ENCODE results near the gene KANSL1.
A peak's percentile ranks its signal among the peaks of the same experiment; 100 is the strongest.
"Not testable (repeated sequence)": the region's sequence is repeated elsewhere in the genome, so short reads cannot be mapped to it uniquely, and the experiment has no call there.

KANSL1 gene

GRCh38 chr17:46120537-46120936 is 72.7 kb downstream of the KANSL1 start:
- Histone ChIP-seq H3K36me3 (ENCODE audit: control insufficient read depth in 4 of 4, insufficient read depth in 4 of 4, low read length in 3 of 4) (peaks cover 0 to 4% (median 0%) of the 10 kb centered on the region in 4 experiments), H3K4me1 (ENCODE audit: control extremely low read depth in 1 of 4, control insufficient read depth in 4 of 4, insufficient read depth in 4 of 4, low read length in 3 of 4) (peaks cover 0 to 4% (median 2%) of the 10 kb centered on the region in 4 experiments), H3K27ac (ENCODE audit: insufficient read depth in 1 of 2, low read depth in 1 of 2, low read length in 2 of 2, poor library complexity in 1 of 2, severe bottlenecking in 2 of 2) (no peak overlapping the region), H3K27me3 (replicated peaks in 2 of 5; ENCODE audit: control insufficient read depth in 4 of 5, insufficient read depth in 5 of 5, low read length in 4 of 5) (no peaks in the 10 kb centered on the region), H3K9me3 (ENCODE audit: control extremely low read depth in 1 of 5, control insufficient read depth in 4 of 5, insufficient read depth in 2 of 5, low read depth in 1 of 5, low read length in 4 of 5) (no peaks in the 10 kb centered on the region), H3K4me3 (ENCODE audit: control insufficient read depth in 1 of 7, extremely low read depth in 1 of 7, insufficient read depth in 4 of 7, low read depth in 2 of 7, low read length in 6 of 7) (no peak overlapping the region)
- POLR2A ChIA-PET = no interaction called here
- 97% methylated on average over 3 of the region's 3 CpGs for WGBS (ENCODE audit: insufficient coverage)
- no peak for DNase-seq
- CTCF ChIA-PET = interaction anchor here (0.7 to 1.1 kb wide), 3 partner anchors 11 to 53 kb away, joined by 3 read pairs; no protein-coding TSS in a partner anchor

- Histone ChIP-seq H3K4me3 (ENCODE audit: control insufficient read depth in 1 of 7, extremely low read depth in 1 of 7, insufficient read depth in 4 of 7, low read depth in 2 of 7, low read length in 6 of 7) (no peak overlapping the region), H3K4me1 (ENCODE audit: control extremely low read depth in 1 of 4, control insufficient read depth in 4 of 4, insufficient read depth in 4 of 4, low read length in 3 of 4) (peaks cover 0 to 4% (median under 1%) of the 10 kb centered on the region in 4 experiments), H3K27me3 (replicated peaks in 2 of 5; ENCODE audit: control insufficient read depth in 4 of 5, insufficient read depth in 5 of 5, low read length in 4 of 5) (no peaks in the 10 kb centered on the region), H3K9me3 (ENCODE audit: control extremely low read depth in 1 of 5, control insufficient read depth in 4 of 5, insufficient read depth in 2 of 5, low read depth in 1 of 5, low read length in 4 of 5) (no peaks in the 10 kb centered on the region), H3K27ac (ENCODE audit: insufficient read depth in 1 of 2, low read depth in 1 of 2, low read length in 2 of 2, poor library complexity in 1 of 2, severe bottlenecking in 2 of 2) (no peak overlapping the region), H3K36me3 (ENCODE audit: control insufficient read depth in 4 of 4, insufficient read depth in 4 of 4, low read length in 3 of 4) (peaks cover 0 to 4% (median 0%) of the 10 kb centered on the region in 4 experiments)
- CTCF ChIA-PET = interaction anchor here (0.6 to 1.4 kb wide), 5 partner anchors 12 to 95 kb away, joined by 3 to 4 read pairs (median 3); no protein-coding TSS in a partner anchor
- POLR2A ChIA-PET = no interaction called here
- no peak for DNase-seq
These were observed 73.2 kb downstream of the KANSL1 start for GRCh38 chr17:46120078-46120477.

- DNase-seq = no peak
- no peak overlapping the region for H3K27ac ChIP-seq (ENCODE audit: insufficient read depth in 1 of 2, low read depth in 1 of 2, low read length in 2 of 2, poor library complexity in 1 of 2, severe bottlenecking in 2 of 2)
- H3K27me3 ChIP-seq (replicated peaks in 2 of 5; ENCODE audit: control insufficient read depth in 4 of 5, insufficient read depth in 5 of 5, low read length in 4 of 5) = no peaks in the 10 kb centered on the region
- peaks cover 0 to 4% (median under 1%) of the 10 kb centered on the region in 4 experiments for H3K4me1 ChIP-seq (ENCODE audit: control extremely low read depth in 1 of 4, control insufficient read depth in 4 of 4, insufficient read depth in 4 of 4, low read length in 3 of 4)
- H3K9me3 ChIP-seq (ENCODE audit: control extremely low read depth in 1 of 5, control insufficient read depth in 4 of 5, insufficient read depth in 2 of 5, low read depth in 1 of 5, low read length in 4 of 5) = no peaks in the 10 kb centered on the region
- ChIA-PET CTCF (interaction anchor here (1.4 kb wide), 1 partner anchor 68 kb away, joined by 3 read pairs; no protein-coding TSS in a partner anchor), POLR2A (no interaction called here)
- WGBS (ENCODE audit: insufficient coverage) = 94% methylated on average over 3 of the region's 5 CpGs
- peaks cover 0 to 4% (median 0%) of the 10 kb centered on the region in 4 experiments for H3K36me3 ChIP-seq (ENCODE audit: control insufficient read depth in 4 of 4, insufficient read depth in 4 of 4, low read length in 3 of 4)
- no peak overlapping the region for H3K4me3 ChIP-seq (ENCODE audit: control insufficient read depth in 1 of 7, extremely low read depth in 1 of 7, insufficient read depth in 4 of 7, low read depth in 2 of 7, low read length in 6 of 7)
These were observed 74.3 kb downstream of the KANSL1 start for GRCh38 chr17:46118964-46119363.

GRCh38 chr17:46117850-46118696 is 75.2 kb downstream of the KANSL1 start:
- no peak for DNase-seq
- ChIA-PET POLR2A (no interaction called here), CTCF (interaction anchor here (0.6 kb wide), 1 partner anchor 13 kb away, joined by 5 read pairs; no protein-coding TSS in a partner anchor)
- no peaks in the 10 kb centered on the region for H3K36me3 ChIP-seq (ENCODE audit: control insufficient read depth in 4 of 4, insufficient read depth in 4 of 4, low read length in 3 of 4)
- H3K9me3 ChIP-seq (ENCODE audit: control extremely low read depth in 1 of 5, control insufficient read depth in 4 of 5, insufficient read depth in 2 of 5, low read depth in 1 of 5, low read length in 4 of 5) = no peaks in the 10 kb centered on the region
- no peak overlapping the region for H3K27ac ChIP-seq (ENCODE audit: insufficient read depth in 1 of 2, low read depth in 1 of 2, low read length in 2 of 2, poor library complexity in 1 of 2, severe bottlenecking in 2 of 2)
- H3K4me3 ChIP-seq (ENCODE audit: control insufficient read depth in 1 of 7, extremely low read depth in 1 of 7, insufficient read depth in 4 of 7, low read depth in 2 of 7, low read length in 6 of 7) = no peak overlapping the region
- H3K4me1 ChIP-seq (ENCODE audit: control extremely low read depth in 1 of 4, control insufficient read depth in 4 of 4, insufficient read depth in 4 of 4, low read length in 3 of 4) = peaks cover 0 to 4% (median under 1%) of the 10 kb centered on the region in 4 experiments
- no peaks in the 10 kb centered on the region for H3K27me3 ChIP-seq (replicated peaks in 2 of 5; ENCODE audit: control insufficient read depth in 4 of 5, insufficient read depth in 5 of 5, low read length in 4 of 5)
- WGBS (ENCODE audit: insufficient coverage) = 55% methylated on average over 4 of the region's 5 CpGs

- no peak for DNase-seq
- WGBS (ENCODE audit: insufficient coverage) = 86% methylated on average over 1 of the region's 3 CpGs
- H3K36me3 ChIP-seq (ENCODE audit: control insufficient read depth in 4 of 4, insufficient read depth in 4 of 4, low read length in 3 of 4) = no peaks in the 10 kb centered on the region
- ChIA-PET CTCF (interaction anchor here (0.9 to 1.2 kb wide), 3 partner anchors 15 to 28 kb away, joined by 3 read pairs; no protein-coding TSS in a partner anchor), POLR2A (no interaction called here)
- H3K4me1 ChIP-seq (ENCODE audit: control extremely low read depth in 1 of 4, control insufficient read depth in 4 of 4, insufficient read depth in 4 of 4, low read length in 3 of 4) = peaks cover 0 to 1% (median 0%) of the 10 kb centered on the region in 4 experiments
- no peaks in the 10 kb centered on the region for H3K9me3 ChIP-seq (ENCODE audit: control extremely low read depth in 1 of 5, control insufficient read depth in 4 of 5, insufficient read depth in 2 of 5, low read depth in 1 of 5, low read length in 4 of 5)
- no peak overlapping the region for H3K27ac ChIP-seq (ENCODE audit: insufficient read depth in 1 of 2, low read depth in 1 of 2, low read length in 2 of 2, poor library complexity in 1 of 2, severe bottlenecking in 2 of 2)
- no peaks in the 10 kb centered on the region for H3K27me3 ChIP-seq (replicated peaks in 2 of 5; ENCODE audit: control insufficient read depth in 4 of 5, insufficient read depth in 5 of 5, low read length in 4 of 5)
- no peak overlapping the region for H3K4me3 ChIP-seq (ENCODE audit: control insufficient read depth in 1 of 7, extremely low read depth in 1 of 7, insufficient read depth in 4 of 7, low read depth in 2 of 7, low read length in 6 of 7)
These were observed 76.1 kb downstream of the KANSL1 start for GRCh38 chr17:46117117-46117516.

GRCh38 chr17:46115699-46116098 is 77.5 kb downstream of the KANSL1 start:
- H3K27me3 ChIP-seq (replicated peaks in 2 of 5; ENCODE audit: control insufficient read depth in 4 of 5, insufficient read depth in 5 of 5, low read length in 4 of 5) = no peaks in the 10 kb centered on the region
- no peak overlapping the region for H3K27ac ChIP-seq (ENCODE audit: insufficient read depth in 1 of 2, low read depth in 1 of 2, low read length in 2 of 2, poor library complexity in 1 of 2, severe bottlenecking in 2 of 2)
- POLR2A ChIA-PET = no interaction called here
- H3K4me1 ChIP-seq (ENCODE audit: control extremely low read depth in 1 of 4, control insufficient read depth in 4 of 4, insufficient read depth in 4 of 4, low read length in 3 of 4) = peaks cover 0 to 1% (median under 1%) of the 10 kb centered on the region in 4 experiments
- no peak overlapping the region for H3K4me3 ChIP-seq (ENCODE audit: control insufficient read depth in 1 of 7, extremely low read depth in 1 of 7, insufficient read depth in 4 of 7, low read depth in 2 of 7, low read length in 6 of 7)
- 100% methylated on average over 2 of the region's 6 CpGs for WGBS (ENCODE audit: insufficient coverage)
- H3K36me3 ChIP-seq (ENCODE audit: control insufficient read depth in 4 of 4, insufficient read depth in 4 of 4, low read length in 3 of 4) = no peaks in the 10 kb centered on the region
- CTCF ChIA-PET = interaction anchor here (1.1 to 1.4 kb wide), 3 partner anchors 14 to 72 kb away, joined by 3 read pairs; no protein-coding TSS in a partner anchor
- DNase-seq = peak in 1 of 3 donors; percentile 27
- no peaks in the 10 kb centered on the region for H3K9me3 ChIP-seq (ENCODE audit: control extremely low read depth in 1 of 5, control insufficient read depth in 4 of 5, insufficient read depth in 2 of 5, low read depth in 1 of 5, low read length in 4 of 5)

- WGBS (ENCODE audit: insufficient coverage) = 92% methylated on average over 8 of the region's 11 CpGs
- H3K36me3 ChIP-seq (ENCODE audit: control insufficient read depth in 4 of 4, insufficient read depth in 4 of 4, low read length in 3 of 4); DNase-seq; H3K4me3 ChIP-seq (ENCODE audit: control insufficient read depth in 1 of 7, extremely low read depth in 1 of 7, insufficient read depth in 4 of 7, low read depth in 2 of 7, low read length in 6 of 7); CTCF ChIA-PET; H3K27ac ChIP-seq (ENCODE audit: insufficient read depth in 1 of 2, low read depth in 1 of 2, low read length in 2 of 2, poor library complexity in 1 of 2, severe bottlenecking in 2 of 2); H3K9me3 ChIP-seq (ENCODE audit: control extremely low read depth in 1 of 5, control insufficient read depth in 4 of 5, insufficient read depth in 2 of 5, low read depth in 1 of 5, low read length in 4 of 5); H3K27me3 ChIP-seq (replicated peaks in 2 of 5; ENCODE audit: control insufficient read depth in 4 of 5, insufficient read depth in 5 of 5, low read length in 4 of 5); POLR2A ChIA-PET: not testable (repeated sequence)
- H3K4me1 ChIP-seq (ENCODE audit: control extremely low read depth in 1 of 4, control insufficient read depth in 4 of 4, insufficient read depth in 4 of 4, low read length in 3 of 4) = peaks cover 0 to 20% (median 2%) of the 10 kb centered on the region in 4 experiments
These were observed 82.0 kb downstream of the KANSL1 start for GRCh38 chr17:46111236-46111635.
